Activated naive CD8-positive, alpha-beta T cell treated with anti-CD3 and anti-CD28 coated beads, Interleukin-2, amount 50 U/mL, for 16 hours (primary cell): ENCODE data around the gene USP4.
"Not testable (repeated sequence)": the region's sequence is repeated elsewhere in the genome, so short reads cannot be mapped to it uniquely, and the experiment has no call there.

Source experiments
- DNase-seq: peaks from one replicate; pipeline ENCODE4 v3.0.0-alpha.2; 2020; ENCODE audit warnings: low read depth, low spot score

Gene USP4

GRCh38 chr3:49255112-49255511 lies 84.7 kb downstream of the USP4 start:
- no peak for DNase-seq

GRCh38 chr3:49253512-49253911 lies 86.3 kb downstream of the USP4 start:
- DNase-seq: no peak

GRCh38 chr3:49248840-49249227 lies 91.0 kb downstream of the USP4 start:
- no peak for DNase-seq

- DNase-seq: no peak
Measured at GRCh38 chr3:49244581-49245205, 95.2 kb downstream of the USP4 start.

- not testable (repeated sequence) for DNase-seq
Measured at GRCh38 chr3:49240091-49240490, 99.8 kb downstream of the USP4 start.

- DNase-seq: no peak
Measured at GRCh38 chr3:49238274-49239127, 101.4 kb downstream of the USP4 start.

GRCh38 chr3:49237344-49237743 lies 102.5 kb downstream of the USP4 start:
- no peak for DNase-seq

- no peak for DNase-seq
Measured at GRCh38 chr3:49236226-49236625, 103.6 kb downstream of the USP4 start.

- DNase-seq: not testable (repeated sequence)
Measured at GRCh38 chr3:49228817-49229216, 111.0 kb downstream of the USP4 start.
